ENCODE results near the gene HCLS1.

DNA sequence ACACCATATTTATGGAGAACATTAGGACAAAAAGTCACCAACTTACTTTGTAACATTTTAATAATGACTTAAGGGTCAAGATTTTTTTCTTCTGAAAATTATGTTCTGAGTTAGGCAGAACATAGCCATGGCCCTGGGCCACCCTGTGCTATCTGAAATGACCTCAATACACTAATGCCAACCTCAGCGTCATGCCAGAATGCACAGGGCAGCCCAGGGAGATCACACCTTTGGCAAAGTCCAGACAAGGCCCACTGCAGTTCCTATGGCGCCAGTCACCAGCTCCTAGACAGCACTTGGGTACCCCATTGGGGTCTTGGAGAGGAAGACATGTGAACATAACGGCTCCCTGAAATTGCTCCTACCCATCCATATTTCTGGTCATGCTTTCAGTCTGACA lies 33.1 kb downstream of the HCLS1 start:
- TF ChIP-seq, protein P1, sequence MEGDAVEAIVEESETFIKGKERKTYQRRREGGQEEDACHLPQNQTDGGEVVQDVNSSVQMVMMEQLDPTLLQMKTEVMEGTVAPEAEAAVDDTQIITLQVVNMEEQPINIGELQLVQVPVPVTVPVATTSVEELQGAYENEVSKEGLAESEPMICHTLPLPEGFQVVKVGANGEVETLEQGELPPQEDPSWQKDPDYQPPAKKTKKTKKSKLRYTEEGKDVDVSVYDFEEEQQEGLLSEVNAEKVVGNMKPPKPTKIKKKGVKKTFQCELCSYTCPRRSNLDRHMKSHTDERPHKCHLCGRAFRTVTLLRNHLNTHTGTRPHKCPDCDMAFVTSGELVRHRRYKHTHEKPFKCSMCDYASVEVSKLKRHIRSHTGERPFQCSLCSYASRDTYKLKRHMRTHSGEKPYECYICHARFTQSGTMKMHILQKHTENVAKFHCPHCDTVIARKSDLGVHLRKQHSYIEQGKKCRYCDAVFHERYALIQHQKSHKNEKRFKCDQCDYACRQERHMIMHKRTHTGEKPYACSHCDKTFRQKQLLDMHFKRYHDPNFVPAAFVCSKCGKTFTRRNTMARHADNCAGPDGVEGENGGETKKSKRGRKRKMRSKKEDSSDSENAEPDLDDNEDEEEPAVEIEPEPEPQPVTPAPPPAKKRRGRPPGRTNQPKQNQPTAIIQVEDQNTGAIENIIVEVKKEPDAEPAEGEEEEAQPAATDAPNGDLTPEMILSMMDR (tag by site-specific recombination; IDR thresholded peaks at IDR 0.05): no peak
- no peak for TF ChIP-seq YY1 (tag by site-specific recombination; IDR thresholded peaks at IDR 0.05)
- no peak for TF ChIP-seq ZFP3 (tag by site-specific recombination; IDR thresholded peaks at IDR 0.05; ENCODE audit: low read depth)
- TF ChIP-seq, protein P2, sequence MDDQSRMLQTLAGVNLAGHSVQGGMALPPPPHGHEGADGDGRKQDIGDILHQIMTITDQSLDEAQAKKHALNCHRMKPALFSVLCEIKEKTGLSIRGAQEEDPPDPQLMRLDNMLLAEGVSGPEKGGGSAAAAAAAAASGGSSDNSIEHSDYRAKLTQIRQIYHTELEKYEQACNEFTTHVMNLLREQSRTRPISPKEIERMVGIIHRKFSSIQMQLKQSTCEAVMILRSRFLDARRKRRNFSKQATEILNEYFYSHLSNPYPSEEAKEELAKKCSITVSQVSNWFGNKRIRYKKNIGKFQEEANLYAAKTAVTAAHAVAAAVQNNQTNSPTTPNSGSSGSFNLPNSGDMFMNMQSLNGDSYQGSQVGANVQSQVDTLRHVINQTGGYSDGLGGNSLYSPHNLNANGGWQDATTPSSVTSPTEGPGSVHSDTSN (CRISPR knock-in tag; IDR thresholded peaks at IDR 0.05): no peak
- TF ChIP-seq ZNF600 (tag by site-specific recombination; IDR thresholded peaks at IDR 0.05): no peak
- TF ChIP-seq, protein P3, sequence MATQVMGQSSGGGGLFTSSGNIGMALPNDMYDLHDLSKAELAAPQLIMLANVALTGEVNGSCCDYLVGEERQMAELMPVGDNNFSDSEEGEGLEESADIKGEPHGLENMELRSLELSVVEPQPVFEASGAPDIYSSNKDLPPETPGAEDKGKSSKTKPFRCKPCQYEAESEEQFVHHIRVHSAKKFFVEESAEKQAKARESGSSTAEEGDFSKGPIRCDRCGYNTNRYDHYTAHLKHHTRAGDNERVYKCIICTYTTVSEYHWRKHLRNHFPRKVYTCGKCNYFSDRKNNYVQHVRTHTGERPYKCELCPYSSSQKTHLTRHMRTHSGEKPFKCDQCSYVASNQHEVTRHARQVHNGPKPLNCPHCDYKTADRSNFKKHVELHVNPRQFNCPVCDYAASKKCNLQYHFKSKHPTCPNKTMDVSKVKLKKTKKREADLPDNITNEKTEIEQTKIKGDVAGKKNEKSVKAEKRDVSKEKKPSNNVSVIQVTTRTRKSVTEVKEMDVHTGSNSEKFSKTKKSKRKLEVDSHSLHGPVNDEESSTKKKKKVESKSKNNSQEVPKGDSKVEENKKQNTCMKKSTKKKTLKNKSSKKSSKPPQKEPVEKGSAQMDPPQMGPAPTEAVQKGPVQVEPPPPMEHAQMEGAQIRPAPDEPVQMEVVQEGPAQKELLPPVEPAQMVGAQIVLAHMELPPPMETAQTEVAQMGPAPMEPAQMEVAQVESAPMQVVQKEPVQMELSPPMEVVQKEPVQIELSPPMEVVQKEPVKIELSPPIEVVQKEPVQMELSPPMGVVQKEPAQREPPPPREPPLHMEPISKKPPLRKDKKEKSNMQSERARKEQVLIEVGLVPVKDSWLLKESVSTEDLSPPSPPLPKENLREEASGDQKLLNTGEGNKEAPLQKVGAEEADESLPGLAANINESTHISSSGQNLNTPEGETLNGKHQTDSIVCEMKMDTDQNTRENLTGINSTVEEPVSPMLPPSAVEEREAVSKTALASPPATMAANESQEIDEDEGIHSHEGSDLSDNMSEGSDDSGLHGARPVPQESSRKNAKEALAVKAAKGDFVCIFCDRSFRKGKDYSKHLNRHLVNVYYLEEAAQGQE (tag by site-specific recombination; IDR thresholded peaks at IDR 0.05): no peak
- no peak for TF ChIP-seq ZNF274 (IDR thresholded peaks at IDR 0.05; ENCODE audit: low read length)
- no peak for TF ChIP-seq ZNF274 (tag by site-specific recombination; IDR thresholded peaks at IDR 0.05; ENCODE audit: borderline replicate concordance)
- no peak for TF ChIP-seq ZNF473 (tag by site-specific recombination; IDR thresholded peaks at IDR 0.05)
